ENCODE results near the gene MYADML2.

MYADML2 gene

GRCh38 chr17:81947189-81947588, at the start of gene MYADML2:
Gene MYADML2, minus strand, starts transcription at chr17:81947233. Its CDS starts 5,492 bp downstream, at chr17:81941741.
- H3K79me2 ChIP-seq (ENCODE audit: low read length) = no peaks in the 10 kb centered on the region
- no peak within 1 kb of the TSS for H3K9ac ChIP-seq (ENCODE audit: low read length)
- no peak within 1 kb of the TSS for H2AFZ ChIP-seq (ENCODE audit: low read depth, low read length)
- no peaks in the 10 kb centered on the region for H4K20me1 ChIP-seq (ENCODE audit: insufficient read depth, low read length)
- H3K4me1 ChIP-seq (ENCODE audit: low read length) = peaks cover 9% of the 10 kb centered on the region
- no peaks in the 10 kb centered on the region for H3K9me3 ChIP-seq (ENCODE audit: insufficient read depth, low read length)
- H3K27me3 ChIP-seq (ENCODE audit: low read depth, low read length) = peaks cover 8% of the 10 kb centered on the region; the same call in 1 of the 2 replicates
- TF ChIP-seq EZH2phosphoT487 (IDR thresholded peaks at IDR 0.05; ENCODE audit: low read depth) (no peak), CTCF (IDR thresholded peaks at IDR 0.05; ENCODE audit: low read depth, low read length) (no peak)
- H3K36me3 ChIP-seq (replicated peaks; ENCODE audit: low read depth, low read length) = no peaks in the 10 kb centered on the region
- no peak within 1 kb of the TSS for H3K4me3 ChIP-seq (ENCODE audit: low read length)
- no peak within 1 kb of the TSS for H3K27ac ChIP-seq (ENCODE audit: low read length)
- no peak within 1 kb of the TSS for H3K4me2 ChIP-seq (ENCODE audit: low read length)

GRCh38 chr17:81996232-81996756, 49.3 kb upstream of the MYADML2 start:
- H3K27me3 ChIP-seq (ENCODE audit: low read depth, low read length) = no peaks in the 10 kb centered on the region
- H3K4me1 ChIP-seq (ENCODE audit: low read length) = no peaks in the 10 kb centered on the region
- H3K27ac ChIP-seq (ENCODE audit: low read length) = no peak overlapping the region
- no peaks in the 10 kb centered on the region for H3K79me2 ChIP-seq (ENCODE audit: low read length)
- no peak overlapping the region for H3K4me3 ChIP-seq (ENCODE audit: low read length)
- H3K4me2 ChIP-seq (ENCODE audit: low read length) = no peak overlapping the region
- H2AFZ ChIP-seq (ENCODE audit: low read depth, low read length) = no peak overlapping the region
- H4K20me1 ChIP-seq (ENCODE audit: insufficient read depth, low read length) = no peaks in the 10 kb centered on the region
- no peak for TF ChIP-seq EZH2phosphoT487 (IDR thresholded peaks at IDR 0.05; ENCODE audit: low read depth)
- TF ChIP-seq CTCF (IDR thresholded peaks at IDR 0.05; ENCODE audit: low read depth, low read length) = no peak
- H3K9ac ChIP-seq (ENCODE audit: low read length) = no peak overlapping the region
- H3K9me3 ChIP-seq (ENCODE audit: insufficient read depth, low read length) = no peaks in the 10 kb centered on the region
- no peaks in the 10 kb centered on the region for H3K36me3 ChIP-seq (replicated peaks; ENCODE audit: low read depth, low read length)

- H3K4me2 ChIP-seq (ENCODE audit: low read length) = no peak overlapping the region
- no peaks in the 10 kb centered on the region for H3K4me1 ChIP-seq (ENCODE audit: low read length)
- H3K4me3 ChIP-seq (ENCODE audit: low read length) = no peak overlapping the region
- H2AFZ ChIP-seq (ENCODE audit: low read depth, low read length) = no peak overlapping the region
- no peaks in the 10 kb centered on the region for H3K9me3 ChIP-seq (ENCODE audit: insufficient read depth, low read length)
- H3K27me3 ChIP-seq (ENCODE audit: low read depth, low read length) = no peaks in the 10 kb centered on the region
- TF ChIP-seq EZH2phosphoT487 (IDR thresholded peaks at IDR 0.05; ENCODE audit: low read depth) (no peak), CTCF (IDR thresholded peaks at IDR 0.05; ENCODE audit: low read depth, low read length) (no peak)
- H3K79me2 ChIP-seq (ENCODE audit: low read length) = no peaks in the 10 kb centered on the region
- H3K36me3 ChIP-seq (replicated peaks; ENCODE audit: low read depth, low read length) = no peaks in the 10 kb centered on the region
- H4K20me1 ChIP-seq (ENCODE audit: insufficient read depth, low read length) = no peaks in the 10 kb centered on the region
- H3K27ac ChIP-seq (ENCODE audit: low read length) = no peak overlapping the region
- no peak overlapping the region for H3K9ac ChIP-seq (ENCODE audit: low read length)
These were observed 48.6 kb upstream of the MYADML2 start for GRCh38 chr17:81995463-81996231.

GRCh38 chr17:81994593-81995462, 47.8 kb upstream of the MYADML2 start:
- H3K79me2 ChIP-seq (ENCODE audit: low read length) = no peaks in the 10 kb centered on the region
- no peak overlapping the region for H3K4me2 ChIP-seq (ENCODE audit: low read length)
- H3K27ac ChIP-seq (ENCODE audit: low read length) = no peak overlapping the region
- H4K20me1 ChIP-seq (ENCODE audit: insufficient read depth, low read length) = no peaks in the 10 kb centered on the region
- H3K4me3 ChIP-seq (ENCODE audit: low read length) = no peak overlapping the region
- no peak overlapping the region for H2AFZ ChIP-seq (ENCODE audit: low read depth, low read length)
- H3K9me3 ChIP-seq (ENCODE audit: insufficient read depth, low read length) = no peaks in the 10 kb centered on the region
- no peaks in the 10 kb centered on the region for H3K36me3 ChIP-seq (replicated peaks; ENCODE audit: low read depth, low read length)
- H3K9ac ChIP-seq (ENCODE audit: low read length) = no peak overlapping the region
- no peak for TF ChIP-seq CTCF (IDR thresholded peaks at IDR 0.05; ENCODE audit: low read depth, low read length)
- no peak for TF ChIP-seq EZH2phosphoT487 (IDR thresholded peaks at IDR 0.05; ENCODE audit: low read depth)
- no peaks in the 10 kb centered on the region for H3K4me1 ChIP-seq (ENCODE audit: low read length)
- no peaks in the 10 kb centered on the region for H3K27me3 ChIP-seq (ENCODE audit: low read depth, low read length)
